ENCODE data around the gene PRKG1. TPM values are rescaled to one million over a fixed set of nuclear protein-coding genes. Genes with fewer than 3 reads are reported as not detected.

The PRKG1 gene
- total and polyA plus RNA-seq, 2 of the 8 experiments (the other 6 are each of a cell fraction or from before 2014, with no cell fraction given): 4.2 to 15.2 TPM

GRCh38 chr10:51510231-51510630 lies 435.9 kb downstream of the PRKG1 start:
- no peaks in the 10 kb centered on the region for H4K20me1 ChIP-seq (replicated peaks in 1 of 2; ENCODE audit: control insufficient read depth in 1 of 2, insufficient read depth in 2 of 2, low read length in 2 of 2)
- no peak overlapping the region for H2AFZ ChIP-seq (ENCODE audit: low read length)
- no peak overlapping the region for H4K5ac ChIP-seq (ENCODE audit: insufficient read length, low read depth, low read length)
- H3K23ac ChIP-seq (ENCODE audit: insufficient read length): no peak overlapping the region
- H3K23me2 ChIP-seq (ENCODE audit: low read depth, low read length): no peaks in the 10 kb centered on the region
- H3K4me1 ChIP-seq (replicated peaks in 1 of 4; ENCODE audit: control insufficient read depth in 3 of 4, insufficient read depth in 4 of 4, low read length in 3 of 4): no peaks in the 10 kb centered on the region
- H2BK15ac ChIP-seq (ENCODE audit: low read length): no peak overlapping the region
- H3K4ac ChIP-seq (replicated peaks; ENCODE audit: insufficient read length, low read depth, low read length): no peak overlapping the region
- H4K8ac ChIP-seq (ENCODE audit: extremely low read depth, insufficient read depth, low read length): no peak overlapping the region
- H4K91ac ChIP-seq (replicated peaks; ENCODE audit: insufficient read length, low read length): no peak overlapping the region
- ChIA-PET CTCF (ENCODE audit: partially characterized antibody) (no interaction called here), POLR2A (ENCODE audit: partially characterized antibody) (interaction anchor here (0.6 kb wide), 1 partner anchor 11 kb away, joined by 3 read pairs; no protein-coding TSS in a partner anchor)
- H3K9ac ChIP-seq (replicated peaks in 1 of 4; ENCODE audit: extremely low read depth in 1 of 4, low read depth in 3 of 4, low read length in 3 of 4): no peak overlapping the region
- H3K14ac ChIP-seq (ENCODE audit: insufficient read length): no peak overlapping the region
- H3K79me1 ChIP-seq (ENCODE audit: low read depth, low read length): no peaks in the 10 kb centered on the region
- H3K27me3 ChIP-seq (replicated peaks in 1 of 4; ENCODE audit: control insufficient read depth in 3 of 4, extremely low read depth in 1 of 4, insufficient read depth in 3 of 4, low read length in 3 of 4): no peaks in the 10 kb centered on the region
- no peak overlapping the region for H3K27ac ChIP-seq (ENCODE audit: low read depth, low read length)
- no peak overlapping the region for H3K4me2 ChIP-seq (ENCODE audit: insufficient read depth in 1 of 2, low read depth in 2 of 2, low read length in 2 of 2)
- 86% methylated on average over 2 of the region's 2 CpGs; no CpG with 5 or more reads in 1 of the 2 experiments for WGBS, 2 experiments (ENCODE audit: extremely low coverage in 1 of 2, insufficient coverage in 1 of 2, insufficient read length in 1 of 2, insufficient replicate concordance in 2 of 2, low coverage in 1 of 2, low lambda C conversion rate in 2 of 2, missing lambda C conversion rate in 1 of 2)
- H3K18ac ChIP-seq (ENCODE audit: extremely low read depth, low read length): no peak overlapping the region
- no peak overlapping the region for H3K56ac ChIP-seq (replicated peaks; ENCODE audit: insufficient read length, low read depth, low read length)
- no peak overlapping the region for H2AK5ac ChIP-seq (ENCODE audit: low read depth, low read length)
- H3K79me2 ChIP-seq (ENCODE audit: control insufficient read depth in 1 of 2, insufficient read depth in 2 of 2, low read length in 2 of 2): no peaks in the 10 kb centered on the region
- H2BK120ac ChIP-seq (replicated peaks; ENCODE audit: low read depth, low read length): no peak overlapping the region
- H3K4me3 ChIP-seq (ENCODE audit: extremely low read depth in 1 of 4, insufficient read depth in 2 of 4, low read depth in 3 of 4, low read length in 4 of 4): no peak overlapping the region
- no peak overlapping the region for H2BK5ac ChIP-seq (ENCODE audit: low read depth, low read length)
- no peak overlapping the region for H2BK12ac ChIP-seq (ENCODE audit: low read depth, low read length)
- FAIRE-seq (no peak), DNase-seq (ENCODE audit: low read depth in 1 of 2, low spot score in 2 of 2) (no peak)
- no peaks in the 10 kb centered on the region for H3K36me3 ChIP-seq (ENCODE audit: control insufficient read depth in 2 of 4, insufficient read depth in 4 of 4, low read length in 3 of 4)
- H2BK20ac ChIP-seq (ENCODE audit: low read length): no peak overlapping the region
- H3K9me3 ChIP-seq (ENCODE audit: insufficient read depth in 2 of 2, low read depth in 1 of 2, low read length in 1 of 2): no peaks in the 10 kb centered on the region
- TF ChIP-seq JUN (IDR thresholded peaks at IDR 0.05; ENCODE audit: low read depth, low read length) (no peak), CHD1 (IDR thresholded peaks at IDR 0.05; ENCODE audit: low read depth, low read length) (no peak), RBBP5 (IDR thresholded peaks at IDR 0.05; ENCODE audit: borderline replicate concordance, low read depth, low read length) (no peak), POLR2A (IDR thresholded peaks at IDR 0.05; ENCODE audit: control extremely low read depth in 1 of 2, low read depth in 2 of 2, low read length in 2 of 2) (no peak), NRF1 (IDR thresholded peaks at IDR 0.05; ENCODE audit: low read depth, low read length) (no peak), TAF1 (IDR thresholded peaks at IDR 0.05; ENCODE audit: low read depth, low read length) (no peak), E2F6 (IDR thresholded peaks at IDR 0.05) (no peak), KDM5A (IDR thresholded peaks at IDR 0.05; ENCODE audit: low read length) (no peak), SP4 (IDR thresholded peaks at IDR 0.05; ENCODE audit: low read length) (no peak), SIX5 (IDR thresholded peaks at IDR 0.05; ENCODE audit: low read depth, low read length) (no peak), POU5F1 (IDR thresholded peaks at IDR 0.05; ENCODE audit: low read depth, low read length) (no peak), CTCF (IDR thresholded peaks at IDR 0.05; ENCODE audit: control extremely low read depth in 1 of 3, insufficient read depth in 1 of 3, low read depth in 1 of 3, low read length in 3 of 3) (no peak), EGR1 (IDR thresholded peaks at IDR 0.05; ENCODE audit: borderline replicate concordance, low read depth, low read length) (no peak)

Data from H1 (cell line).